GM12878 (cell line): ENCODE measurements around the gene C5. TPM values are rescaled to one million over a fixed set of nuclear protein-coding genes. Genes with fewer than 3 reads are reported as not detected.

Experiments used
- ATF3 ChIP-seq: IDR thresholded peaks from 2 replicates; pipeline ENCODE4 v1.6.1; 2011; ENCODE audit warnings: low read depth, mild to moderate bottlenecking, low read length, moderate library complexity, borderline replicate concordance; ENCODE audit errors: extremely low read depth
- BHLHE40 ChIP-seq, 2 experiments: fragments of 450-650 bp in 1 of 2; IDR thresholded peaks; 2 replicates each; pipeline ENCODE4 v1.6.1; 2011 to 2017; ENCODE audit warnings: low read depth in 2 of 2, borderline replicate concordance in 1 of 2, improper control_type of control experiment in 1 of 2, low read length in 1 of 2, mild to moderate bottlenecking in 1 of 2
- CBFB ChIP-seq: IDR thresholded peaks from 2 replicates; pipeline ENCODE4 v1.6.1; 2016; ENCODE audit warnings: antibody characterized with exemption, low read depth
- JUNB ChIP-seq: IDR thresholded peaks from 2 replicates; pipeline ENCODE4 v1.6.1; 2016; ENCODE audit warnings: antibody characterized with exemption, mild to moderate bottlenecking
- MLLT1 ChIP-seq: fragments of 450-650 bp; IDR thresholded peaks from 2 replicates; pipeline ENCODE4 v1.6.1; 2016; ENCODE audit warnings: mild to moderate bottlenecking
- MYC ChIP-seq: IDR thresholded peaks from 2 replicates; pipeline ENCODE4 v1.6.1; 2011; ENCODE audit warnings: mild to moderate bottlenecking, low read length, moderate library complexity, inconsistent platforms; ENCODE audit not compliant: insufficient read depth, insufficient replicate concordance, insufficient read length, severe bottlenecking
- NR2C1 ChIP-seq: fragments of 450-650 bp; IDR thresholded peaks from 2 replicates; pipeline ENCODE4 v1.6.1; 2017; ENCODE audit warnings: antibody characterized with exemption, mild to moderate bottlenecking, moderate library complexity
- NR2C2 ChIP-seq: IDR thresholded peaks from 2 replicates; pipeline ENCODE4 v1.6.1; 2011; ENCODE audit warnings: borderline replicate concordance, low read depth; ENCODE audit not compliant: control insufficient read depth, insufficient read length
- PBX3 ChIP-seq: IDR thresholded peaks from 2 replicates; pipeline ENCODE4 v1.6.1; 2011; ENCODE audit warnings: mild to moderate bottlenecking, low read depth, low read length, moderate library complexity; ENCODE audit not compliant: insufficient replicate concordance
- PRDM15 ChIP-seq: fragments of 450-650 bp; formaldehyde crosslinking; IDR thresholded peaks from 2 replicates; pipeline ENCODE4 v1.4.0; 2020; ENCODE audit warnings: mild to moderate bottlenecking, moderate library complexity
- SKIL ChIP-seq: fragments of 450-650 bp; IDR thresholded peaks from 2 replicates; pipeline ENCODE4 v1.6.1; 2017; ENCODE audit warnings: mild to moderate bottlenecking, low read depth, inconsistent platforms; ENCODE audit not compliant: poor library complexity, severe bottlenecking
- SRF ChIP-seq, 2 experiments: IDR thresholded peaks; 2 replicates each; pipeline ENCODE4 v1.6.1; 2011; ENCODE audit warnings: low read depth in 2 of 2, low read length in 2 of 2, mild to moderate bottlenecking in 1 of 2, moderate library complexity in 1 of 2
- SUPT20H ChIP-seq: IDR thresholded peaks from 2 replicates; pipeline ENCODE4 v1.6.1; 2011; ENCODE audit warnings: low read depth, mild to moderate bottlenecking, low read length, moderate library complexity, borderline replicate concordance; ENCODE audit not compliant: control insufficient read depth
- TAF1 ChIP-seq: IDR thresholded peaks from 2 replicates; pipeline ENCODE4 v1.6.1; 2011; ENCODE audit warnings: mild to moderate bottlenecking, low read depth, low read length, borderline replicate concordance
- YY1 ChIP-seq: IDR thresholded peaks from 2 replicates; pipeline ENCODE4 v1.6.1; 2011; ENCODE audit warnings: low read depth, mild to moderate bottlenecking, low read length
- ZBTB33 ChIP-seq: fragments of 450-650 bp; IDR thresholded peaks from 2 replicates; pipeline ENCODE4 v1.6.1; 2017; ENCODE audit warnings: mild to moderate bottlenecking
- polyA plus RNA-seq, 11 experiments: library from polyadenylated mRNA; depleted of rRNA in 4 of 11; unstranded in 6 of 11; stranded (reverse) in 5 of 11; fragments of >200 nt; fragmentation: Nextera tagmentation in 4 of 11; fragmentation: Illumina TruSeq in 1 of 11; extraction: Ambion mirVana in 4 of 11; extraction: Trizol in 1 of 11; gene quantifications; 1 replicate in 1 of 11; 2 replicates in 10 of 11; pipeline versions ENCODE4 v1.2.1 to v1.2.3, GENCODE V29; 2011 to 2016; ENCODE audit warnings: inconsistent platforms in 2 of 11, missing spikeins in 2 of 11, low read depth in 1 of 11
- total RNA-seq, 4 experiments: library from RNA; depleted of rRNA in 3 of 4; stranded (reverse); fragments of >200 nt in 3 of 4; fragmentation: Illumina TruSeq in 1 of 4; extraction: Trizol in 1 of 4; gene quantifications; 2 replicates each; pipeline versions ENCODE4 v1.2.1 to v1.2.3, GENCODE V29; 2013 to 2021

The C5 gene
- total and polyA plus RNA-seq, 10 of the 15 experiments (the other 5 are each of a cell fraction or from before 2014, with no cell fraction given) = 0.39 to 2.2 (median 1.2) TPM

GRCh38 chr9:120925535-120926396, 124.3 kb downstream of the C5 start (continued):
- no peak for TF ChIP-seq NR2C1
- TF ChIP-seq MLLT1 = peak; percentile 95
- peak; percentile 36 to 69; a peak in 3 of 4 replicates for TF ChIP-seq BHLHE40 (IDR thresholded peaks at IDR 0.05; ENCODE audit: borderline replicate concordance in 1 of 2, low read depth in 2 of 2, low read length in 1 of 2)
- no peak for TF ChIP-seq ZBTB33
- TF ChIP-seq YY1 = peak; percentile 53
- TF ChIP-seq MYC = no peak
- TF ChIP-seq PRDM15 (CRISPR knock-in tag) = no peak
- TF ChIP-seq JUNB = peak; percentile 79
- TF ChIP-seq NR2C2 = no peak
- peak; percentile 9 for TF ChIP-seq PBX3
- TF ChIP-seq SUPT20H = no peak
- peak; percentile 51 for TF ChIP-seq SKIL
- no peak for TF ChIP-seq SRF (IDR thresholded peaks at IDR 0.05; ENCODE audit: low read depth in 2 of 2, low read length in 2 of 2)
- TF ChIP-seq ATF3 = no peak
- TF ChIP-seq CBFB = peak; percentile 94
- TF ChIP-seq TAF1 = peak; percentile 82
